Natural killer cell (primary cell): ENCODE data around the gene CAMTA1. TPM values are rescaled to one million over a fixed set of nuclear protein-coding genes. Genes with fewer than 3 reads are reported as not detected.

ENCODE experiments used
- ATAC-seq, 3 donors: fragments of 150-1000 bp in 2 of 3; fragments of 200-7000 bp in 1 of 3; cut with Tn5 transposase; 1 replicate in 1 of 3; 2 replicates in 2 of 3; pipeline ENCODE4 v1.10.0; 2021; ENCODE audit warnings: mild to moderate bottlenecking in 2 of 3, moderate library complexity in 2 of 3
- DNase-seq, 2 donors: peaks; one replicate each; pipeline versions ENCODE4 v3.0.0 to v3.0.0-alpha.2; 2013 to 2021; ENCODE audit warnings: mixed read lengths in 1 of 2
- H3K27ac ChIP-seq: one replicate; pipeline ENCODE4 v1.5.1; 2013; ENCODE audit warnings: mild to moderate bottlenecking, low read length
- H3K27me3 ChIP-seq: one replicate; pipeline ENCODE4 v1.6.1; 2013; ENCODE audit warnings: low read length; ENCODE audit not compliant: control insufficient read depth, insufficient read depth
- H3K36me3 ChIP-seq: one replicate; pipeline ENCODE4 v1.6.1; 2013; ENCODE audit warnings: low read length; ENCODE audit not compliant: control insufficient read depth, insufficient read depth
- H3K4me1 ChIP-seq: one replicate; pipeline ENCODE4 v1.6.1; 2013; ENCODE audit warnings: low read length; ENCODE audit not compliant: control insufficient read depth, insufficient read depth
- H3K4me3 ChIP-seq: one replicate; pipeline ENCODE4 v1.5.1; 2013; ENCODE audit warnings: low read length
- H3K9me3 ChIP-seq: one replicate; pipeline ENCODE4 v1.6.1; 2013; ENCODE audit warnings: low read length; ENCODE audit not compliant: control insufficient read depth, insufficient read depth
- H3K27ac Mint-ChIP-seq, 2 donors: one replicate each; pipeline ENCODE4 v1.8.0; 2022; ENCODE audit warnings: mild to moderate bottlenecking in 2 of 2, mixed read lengths in 2 of 2, moderate library complexity in 1 of 2
- H3K27me3 Mint-ChIP-seq, 2 donors: one replicate each; pipeline ENCODE4 v1.8.0; 2022; ENCODE audit warnings: low read depth in 2 of 2, mixed read lengths in 2 of 2
- H3K36me3 Mint-ChIP-seq: one replicate; pipeline ENCODE4 v1.8.0; 2022; ENCODE audit warnings: mixed read lengths
- H3K4me1 Mint-ChIP-seq, 2 donors: one replicate each; pipeline ENCODE4 v1.8.0; 2022; ENCODE audit warnings: mixed read lengths in 2 of 2
- H3K4me3 Mint-ChIP-seq: one replicate; pipeline ENCODE4 v1.8.0; 2022; ENCODE audit warnings: mild to moderate bottlenecking, moderate library complexity, mixed read lengths
- H3K9me3 Mint-ChIP-seq, 2 donors: one replicate each; pipeline ENCODE4 v1.8.0; 2022; ENCODE audit warnings: mixed read lengths in 2 of 2
- WGBS: methylation state at CpG from one replicate; pipeline ENCODE4 v1.1.7; 2013; ENCODE audit warnings: missing lambda C conversion rate; ENCODE audit not compliant: insufficient coverage; 5-methylcytosine and 5-hydroxymethylcytosine counted together
- intact Hi-C: fragments of 100-400 bp; cut with micrococcal nuclease; formaldehyde crosslinking; loops from one replicate; pipeline ENCODE4 v1.14.2; 2022
- total RNA-seq, 4 donors: library from RNA; stranded (reverse); fragments of 120-200 nt in 1 of 4; gene quantifications; one replicate each; pipeline versions ENCODE4 v1.2.3 to v1.2.4, GENCODE V29; 2013 to 2022
- TF ChIP-seq, protein P1 (sequence below): fragments of 200-600 bp; IDR thresholded peaks from one replicate; pipeline ENCODE4 v1.8.0; 2022; ENCODE audit warnings: antibody characterized with exemption

The CAMTA1 gene
- total RNA-seq, 3 donors from 2014 or later (not counting 1 experiment from before 2014, with no cell fraction given): 40.6 to 53.3 (median 44.9) TPM

- ATAC-seq (no peak), DNase-seq (no peak)
- H3K4me1 ChIP-seq: peaks cover 9% of the 10 kb centered on the region
- H3K27me3 ChIP-seq: no peaks in the 10 kb centered on the region
- H3K4me1 Mint-ChIP-seq: peaks cover 28 to 34% of the 10 kb centered on the region in 2 donors
- no peak overlapping the region for H3K27ac ChIP-seq
- WGBS: 95% methylated on average over 4 of the region's 4 CpGs
- no peaks in the 10 kb centered on the region for H3K9me3 Mint-ChIP-seq
- intact Hi-C loops: loop anchor here (5.0 to 10.0 kb wide), 2 partner anchors 41 to 1002 kb away; partner anchors contain the start of gene PER3
- H3K27me3 Mint-ChIP-seq: no peaks in the 10 kb centered on the region
- peak overlapping the region; percentile 94 for H3K4me3 Mint-ChIP-seq
- no peaks in the 10 kb centered on the region for H3K36me3 Mint-ChIP-seq
- TF ChIP-seq, protein P1, sequence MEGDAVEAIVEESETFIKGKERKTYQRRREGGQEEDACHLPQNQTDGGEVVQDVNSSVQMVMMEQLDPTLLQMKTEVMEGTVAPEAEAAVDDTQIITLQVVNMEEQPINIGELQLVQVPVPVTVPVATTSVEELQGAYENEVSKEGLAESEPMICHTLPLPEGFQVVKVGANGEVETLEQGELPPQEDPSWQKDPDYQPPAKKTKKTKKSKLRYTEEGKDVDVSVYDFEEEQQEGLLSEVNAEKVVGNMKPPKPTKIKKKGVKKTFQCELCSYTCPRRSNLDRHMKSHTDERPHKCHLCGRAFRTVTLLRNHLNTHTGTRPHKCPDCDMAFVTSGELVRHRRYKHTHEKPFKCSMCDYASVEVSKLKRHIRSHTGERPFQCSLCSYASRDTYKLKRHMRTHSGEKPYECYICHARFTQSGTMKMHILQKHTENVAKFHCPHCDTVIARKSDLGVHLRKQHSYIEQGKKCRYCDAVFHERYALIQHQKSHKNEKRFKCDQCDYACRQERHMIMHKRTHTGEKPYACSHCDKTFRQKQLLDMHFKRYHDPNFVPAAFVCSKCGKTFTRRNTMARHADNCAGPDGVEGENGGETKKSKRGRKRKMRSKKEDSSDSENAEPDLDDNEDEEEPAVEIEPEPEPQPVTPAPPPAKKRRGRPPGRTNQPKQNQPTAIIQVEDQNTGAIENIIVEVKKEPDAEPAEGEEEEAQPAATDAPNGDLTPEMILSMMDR: no peak
- H3K36me3 ChIP-seq: no peaks in the 10 kb centered on the region
- peak overlapping the region; percentile 90 to 95 for H3K27ac Mint-ChIP-seq
- no peaks in the 10 kb centered on the region for H3K9me3 ChIP-seq
- no peak overlapping the region for H3K4me3 ChIP-seq
These were observed 2.0 kb upstream of the CAMTA1 start for GRCh38 chr1:6783221-6783620.

DNA sequence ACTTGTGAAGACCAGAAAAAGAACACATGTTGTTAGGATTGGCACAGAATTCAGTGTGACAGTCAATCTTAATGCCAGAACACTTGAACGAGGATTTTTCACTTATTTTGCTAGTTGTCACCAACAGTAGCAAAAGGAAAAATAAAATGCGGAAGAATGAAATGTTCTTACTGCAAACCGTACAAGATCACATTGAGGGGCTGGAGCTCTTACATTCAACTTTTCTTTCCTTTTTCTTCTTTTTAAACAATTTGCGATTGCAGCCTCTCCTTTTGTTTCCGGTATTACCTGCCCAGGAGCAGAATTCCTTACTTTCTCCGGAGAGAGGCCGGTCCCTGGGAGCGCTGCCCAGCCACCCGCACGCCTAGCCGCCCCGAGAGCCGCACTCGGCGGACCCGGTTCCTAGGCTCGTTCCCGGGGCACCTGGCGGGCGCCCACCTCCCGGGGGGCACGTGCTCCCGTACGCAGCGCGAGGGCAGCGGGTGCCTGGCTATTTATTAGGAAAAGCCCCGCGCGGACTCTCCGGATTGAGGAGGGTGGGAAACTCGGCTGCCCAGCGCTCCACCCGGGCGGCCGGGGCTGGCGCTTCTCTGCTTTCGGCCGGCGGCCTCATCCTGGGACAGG lies 1.2 kb upstream of the CAMTA1 start:
- H3K27me3 Mint-ChIP-seq: no peaks in the 10 kb centered on the region
- DNase-seq: no peak
- WGBS: under 1% methylated on average over 40 of the region's 40 CpGs
- H3K4me1 ChIP-seq: peaks cover 9% of the 10 kb centered on the region
- intact Hi-C loops: loop anchor here (5.0 to 10.0 kb wide), 2 partner anchors 42 to 1001 kb away; partner anchors contain the start of gene PER3
- H3K4me3 ChIP-seq: peak overlapping the region; percentile 84
- peak overlapping the region; percentile 95 for H3K27ac ChIP-seq
- TF ChIP-seq, protein P1: no peak
- no peaks in the 10 kb centered on the region for H3K9me3 Mint-ChIP-seq
- H3K36me3 Mint-ChIP-seq: no peaks in the 10 kb centered on the region
- no peaks in the 10 kb centered on the region for H3K27me3 ChIP-seq
- no peaks in the 10 kb centered on the region for H3K9me3 ChIP-seq
- H3K4me3 Mint-ChIP-seq: peak overlapping the region; percentile 94
- no peak for ATAC-seq
- H3K27ac Mint-ChIP-seq: peak overlapping the region; percentile 90 to 95
- H3K4me1 Mint-ChIP-seq: peaks cover 36 to 42% of the 10 kb centered on the region in 2 donors
- no peaks in the 10 kb centered on the region for H3K36me3 ChIP-seq

- Histone ChIP-seq H3K36me3 (no peaks in the 10 kb centered on the region), H3K4me3 (peak overlapping the region; percentile 84), H3K27ac (peak overlapping the region; percentile 95), H3K27me3 (no peaks in the 10 kb centered on the region), H3K9me3 (no peaks in the 10 kb centered on the region), H3K4me1 (peaks cover 9% of the 10 kb centered on the region)
- H3K27ac Mint-ChIP-seq: peak overlapping the region; percentile 90 to 95
- H3K4me3 Mint-ChIP-seq: peak overlapping the region; percentile 94
- no peaks in the 10 kb centered on the region for H3K27me3 Mint-ChIP-seq
- under 1% methylated on average over 79 of the region's 79 CpGs for WGBS
- H3K4me1 Mint-ChIP-seq: peaks cover 41 to 47% of the 10 kb centered on the region in 2 donors
- TF ChIP-seq, protein P1: no peak
- intact Hi-C loops: loop anchor here (5.0 to 10.0 kb wide), 4 partner anchors 42 to 1000 kb away; partner anchors contain the start of genes DNAJC11, KLHL21 and PER3
- H3K9me3 Mint-ChIP-seq: no peaks in the 10 kb centered on the region
- DNase-seq (peak; percentile 99 to 100), ATAC-seq (peak; percentile 77 to 92 (median 79))
- no peaks in the 10 kb centered on the region for H3K36me3 Mint-ChIP-seq
These were observed 515 bp upstream of the CAMTA1 start for GRCh38 chr1:6784560-6785317.
